Progenitor cell of endocrine pancreas (in vitro differentiated cells): ENCODE measurements around the gene RNF223. TPM values are rescaled to one million over a fixed set of nuclear protein-coding genes. Genes with fewer than 3 reads are reported as not detected.

Source experiments
- DNase-seq: peaks from one replicate; pipeline ENCODE4 v3.0.0; 2021; ENCODE audit warnings: low spot score; ENCODE audit not compliant: unreplicated experiment
- H3K27ac Mint-ChIP-seq: 2 replicates; pipeline ENCODE4 v1.8.0; 2021; ENCODE audit warnings: mild to moderate bottlenecking, moderate library complexity, mixed read lengths
- H3K27me3 Mint-ChIP-seq: 2 replicates; pipeline ENCODE4 v1.8.0; 2021; ENCODE audit warnings: mixed read lengths
- H3K36me3 Mint-ChIP-seq: 2 replicates; pipeline ENCODE4 v1.8.0; 2022; ENCODE audit warnings: mixed read lengths; ENCODE audit not compliant: insufficient read depth
- H3K4me1 Mint-ChIP-seq: 2 replicates; pipeline ENCODE4 v1.8.0; 2021; ENCODE audit warnings: low read depth, mixed read lengths
- H3K4me3 Mint-ChIP-seq: 2 replicates; pipeline ENCODE4 v1.8.0; 2021; ENCODE audit warnings: low read depth, mild to moderate bottlenecking, moderate library complexity, mixed read lengths
- H3K9me3 Mint-ChIP-seq: 2 replicates; pipeline ENCODE4 v1.8.0; 2021; ENCODE audit warnings: low read depth, mixed read lengths
- total RNA-seq: library from RNA; stranded (reverse); gene quantifications from 2 replicates; pipeline ENCODE4 v1.2.1, GENCODE V29; 2021
- TF ChIP-seq, protein P1 (sequence below): fragments of 200-600 bp; sonication (generic); IDR thresholded peaks from one replicate; pipeline ENCODE4 v1.5.0; 2021; ENCODE audit warnings: antibody characterized with exemption, mild to moderate bottlenecking; ENCODE audit not compliant: unreplicated experiment

Gene RNF223
- total RNA-seq, 1 donor from 2014 or later: not detected

DNA sequence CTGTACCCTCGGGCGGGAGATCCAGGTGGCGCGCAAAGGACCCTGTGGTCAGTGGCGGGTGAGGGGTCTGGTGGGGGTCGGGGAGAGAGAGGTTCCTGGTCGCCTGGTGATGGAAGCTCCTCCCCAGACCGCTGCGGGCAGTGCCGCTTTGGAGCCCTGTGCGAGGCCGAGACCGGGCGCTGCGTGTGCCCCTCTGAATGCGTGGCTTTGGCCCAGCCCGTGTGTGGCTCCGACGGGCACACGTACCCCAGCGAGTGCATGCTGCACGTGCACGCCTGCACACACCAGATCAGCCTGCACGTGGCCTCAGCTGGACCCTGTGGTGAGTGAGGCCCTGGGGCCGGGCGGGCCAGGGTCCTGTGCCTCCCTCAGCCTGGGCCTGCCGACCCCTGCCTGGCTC, 30.7 kb downstream of the RNF223 start:
- no peak overlapping the region for H3K4me3 Mint-ChIP-seq
- DNase-seq: no peak
- H3K36me3 Mint-ChIP-seq: peaks cover 17% of the 10 kb centered on the region
- TF ChIP-seq, protein P1, sequence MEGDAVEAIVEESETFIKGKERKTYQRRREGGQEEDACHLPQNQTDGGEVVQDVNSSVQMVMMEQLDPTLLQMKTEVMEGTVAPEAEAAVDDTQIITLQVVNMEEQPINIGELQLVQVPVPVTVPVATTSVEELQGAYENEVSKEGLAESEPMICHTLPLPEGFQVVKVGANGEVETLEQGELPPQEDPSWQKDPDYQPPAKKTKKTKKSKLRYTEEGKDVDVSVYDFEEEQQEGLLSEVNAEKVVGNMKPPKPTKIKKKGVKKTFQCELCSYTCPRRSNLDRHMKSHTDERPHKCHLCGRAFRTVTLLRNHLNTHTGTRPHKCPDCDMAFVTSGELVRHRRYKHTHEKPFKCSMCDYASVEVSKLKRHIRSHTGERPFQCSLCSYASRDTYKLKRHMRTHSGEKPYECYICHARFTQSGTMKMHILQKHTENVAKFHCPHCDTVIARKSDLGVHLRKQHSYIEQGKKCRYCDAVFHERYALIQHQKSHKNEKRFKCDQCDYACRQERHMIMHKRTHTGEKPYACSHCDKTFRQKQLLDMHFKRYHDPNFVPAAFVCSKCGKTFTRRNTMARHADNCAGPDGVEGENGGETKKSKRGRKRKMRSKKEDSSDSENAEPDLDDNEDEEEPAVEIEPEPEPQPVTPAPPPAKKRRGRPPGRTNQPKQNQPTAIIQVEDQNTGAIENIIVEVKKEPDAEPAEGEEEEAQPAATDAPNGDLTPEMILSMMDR: no peak
- no peaks in the 10 kb centered on the region for H3K9me3 Mint-ChIP-seq
- H3K27ac Mint-ChIP-seq: no peak overlapping the region
- H3K27me3 Mint-ChIP-seq: peaks cover 14% of the 10 kb centered on the region
- peaks cover 2% of the 10 kb centered on the region for H3K4me1 Mint-ChIP-seq

DNA sequence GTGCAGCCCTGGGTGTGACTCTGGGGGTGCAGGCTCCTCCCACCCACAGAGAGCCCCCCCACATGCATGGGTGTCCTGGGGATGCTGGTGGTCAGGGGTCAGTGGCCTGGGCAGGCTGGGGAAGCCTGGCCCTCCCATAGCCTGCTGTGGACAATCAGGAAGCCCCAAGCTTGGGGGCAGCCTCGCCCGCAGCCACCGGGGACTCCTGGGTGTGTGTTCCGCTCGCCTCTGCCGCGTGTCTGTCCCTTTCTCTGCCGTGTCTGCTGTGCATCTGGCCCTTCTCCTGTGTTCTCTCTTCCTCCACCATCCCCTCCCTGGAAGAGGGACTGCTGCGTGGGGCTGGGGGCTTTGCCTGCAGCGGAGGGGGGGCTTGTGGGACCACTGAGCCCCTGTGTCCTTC, 31.3 kb downstream of the RNF223 start:
- peak overlapping the region; percentile 49 for H3K27ac Mint-ChIP-seq
- peaks cover 17% of the 10 kb centered on the region for H3K27me3 Mint-ChIP-seq
- no peak overlapping the region for H3K4me3 Mint-ChIP-seq
- no peak for DNase-seq
- peaks cover 2% of the 10 kb centered on the region for H3K4me1 Mint-ChIP-seq
- TF ChIP-seq, protein P1: no peak
- H3K9me3 Mint-ChIP-seq: no peaks in the 10 kb centered on the region
- H3K36me3 Mint-ChIP-seq: peaks cover 19% of the 10 kb centered on the region

DNA sequence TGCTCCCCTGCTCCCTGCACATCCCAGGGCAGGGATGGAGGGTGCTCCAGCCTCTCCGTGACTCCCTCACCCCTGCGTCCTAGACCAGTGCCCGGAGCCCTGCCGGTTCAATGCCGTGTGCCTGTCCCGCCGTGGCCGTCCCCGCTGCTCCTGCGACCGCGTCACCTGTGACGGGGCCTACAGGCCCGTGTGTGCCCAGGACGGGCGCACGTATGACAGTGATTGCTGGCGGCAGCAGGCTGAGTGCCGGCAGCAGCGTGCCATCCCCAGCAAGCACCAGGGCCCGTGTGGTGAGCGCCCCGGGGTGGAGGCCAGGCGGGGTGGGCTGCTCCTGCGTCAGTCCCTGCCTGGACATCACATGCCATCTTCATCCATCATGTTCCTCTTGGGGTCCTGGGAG, 32.2 kb downstream of the RNF223 start:
- no peak for DNase-seq
- TF ChIP-seq, protein P1: no peak
- H3K9me3 Mint-ChIP-seq: no peaks in the 10 kb centered on the region
- no peak overlapping the region for H3K4me3 Mint-ChIP-seq
- H3K4me1 Mint-ChIP-seq: peaks cover 2% of the 10 kb centered on the region
- no peak overlapping the region for H3K27ac Mint-ChIP-seq
- peaks cover 20% of the 10 kb centered on the region for H3K27me3 Mint-ChIP-seq
- peaks cover 15% of the 10 kb centered on the region for H3K36me3 Mint-ChIP-seq

DNA sequence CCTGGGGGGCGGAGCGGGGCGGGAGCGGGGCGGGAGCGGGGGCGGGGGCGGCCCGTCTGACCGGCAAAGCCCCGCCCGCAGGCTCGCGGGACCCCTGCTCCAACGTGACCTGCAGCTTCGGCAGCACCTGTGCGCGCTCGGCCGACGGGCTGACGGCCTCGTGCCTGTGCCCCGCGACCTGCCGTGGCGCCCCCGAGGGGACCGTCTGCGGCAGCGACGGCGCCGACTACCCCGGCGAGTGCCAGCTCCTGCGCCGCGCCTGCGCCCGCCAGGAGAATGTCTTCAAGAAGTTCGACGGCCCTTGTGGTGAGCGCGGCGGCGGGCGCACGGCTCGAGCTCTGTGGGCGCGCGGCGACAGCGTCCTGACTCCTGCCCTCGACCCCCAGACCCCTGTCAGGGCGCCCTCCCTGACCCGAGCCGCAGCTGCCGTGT, 33.0 kb downstream of the RNF223 start:
- Mint-ChIP-seq H3K27me3 (peaks cover 20% of the 10 kb centered on the region), H3K4me1 (peaks cover 2% of the 10 kb centered on the region), H3K36me3 (peaks cover 16% of the 10 kb centered on the region), H3K27ac (no peak overlapping the region), H3K9me3 (no peaks in the 10 kb centered on the region), H3K4me3 (no peak overlapping the region)
- TF ChIP-seq, protein P1: no peak
- no peak for DNase-seq

DNA sequence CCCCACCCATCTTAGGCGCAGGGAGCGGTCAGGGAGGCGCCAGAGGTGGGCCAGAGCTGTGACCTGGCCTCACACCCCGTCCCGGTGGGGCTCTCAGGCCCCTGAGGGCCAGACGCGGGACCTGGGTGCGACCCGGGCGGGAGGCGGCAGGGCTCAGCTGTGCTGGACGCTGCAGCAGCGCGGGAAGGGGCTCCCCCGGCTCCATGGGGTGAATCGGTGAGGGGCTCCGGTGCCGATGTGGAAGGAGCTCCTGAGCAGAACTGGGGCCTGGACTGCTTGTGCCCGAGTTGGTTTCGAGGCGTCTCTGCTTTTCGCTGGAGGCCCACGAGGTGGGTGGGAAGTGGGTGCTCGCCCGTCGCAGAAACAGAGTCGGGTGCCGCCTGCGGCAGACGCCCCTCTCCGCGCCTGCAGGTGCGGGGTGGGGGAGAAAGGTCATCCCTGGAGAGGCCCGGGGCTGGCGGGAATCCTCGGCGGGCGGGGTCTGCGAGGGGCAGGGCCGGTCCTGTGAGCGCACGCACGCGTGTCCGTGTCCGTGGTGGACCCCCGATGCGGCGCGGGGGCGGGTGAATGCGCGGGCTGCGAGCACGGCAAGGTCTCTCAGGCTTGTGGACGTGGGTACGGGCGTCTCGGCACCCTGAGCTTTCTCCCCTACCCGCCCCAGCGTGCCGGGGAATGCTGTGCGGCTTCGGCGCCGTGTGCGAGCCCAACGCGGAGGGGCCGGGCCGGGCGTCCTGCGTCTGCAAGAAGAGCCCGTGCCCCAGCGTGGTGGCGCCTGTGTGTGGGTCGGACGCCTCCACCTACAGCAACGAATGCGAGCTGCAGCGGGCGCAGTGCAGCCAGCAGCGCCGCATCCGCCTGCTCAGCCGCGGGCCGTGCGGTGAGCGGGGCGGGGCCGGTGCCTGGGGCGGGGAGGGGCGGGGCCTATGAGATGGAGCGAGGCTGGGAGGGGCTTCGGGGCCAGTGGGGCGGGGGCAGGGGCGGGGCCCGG, 33.8 kb downstream of the RNF223 start:
- peaks cover 18% of the 10 kb centered on the region for H3K36me3 Mint-ChIP-seq
- no peak overlapping the region for H3K27ac Mint-ChIP-seq
- no peaks in the 10 kb centered on the region for H3K9me3 Mint-ChIP-seq
- no peak overlapping the region for H3K4me3 Mint-ChIP-seq
- H3K27me3 Mint-ChIP-seq: peaks cover 20% of the 10 kb centered on the region
- TF ChIP-seq, protein P1: peak; percentile 27
- peaks cover 2% of the 10 kb centered on the region for H3K4me1 Mint-ChIP-seq
- peak; percentile 57 for DNase-seq
